Measurements from ENCODE around the gene POLDIP2. TPM values are rescaled to one million over a fixed set of nuclear protein-coding genes. Genes with fewer than 3 reads are reported as not detected.

The POLDIP2 gene, protein sequence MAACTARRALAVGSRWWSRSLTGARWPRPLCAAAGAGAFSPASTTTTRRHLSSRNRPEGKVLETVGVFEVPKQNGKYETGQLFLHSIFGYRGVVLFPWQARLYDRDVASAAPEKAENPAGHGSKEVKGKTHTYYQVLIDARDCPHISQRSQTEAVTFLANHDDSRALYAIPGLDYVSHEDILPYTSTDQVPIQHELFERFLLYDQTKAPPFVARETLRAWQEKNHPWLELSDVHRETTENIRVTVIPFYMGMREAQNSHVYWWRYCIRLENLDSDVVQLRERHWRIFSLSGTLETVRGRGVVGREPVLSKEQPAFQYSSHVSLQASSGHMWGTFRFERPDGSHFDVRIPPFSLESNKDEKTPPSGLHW
- total RNA-seq (2014; rRNA removed; shearing (Covaris generic)), result 156 and 173 TPM in 2 replicates

DNA sequence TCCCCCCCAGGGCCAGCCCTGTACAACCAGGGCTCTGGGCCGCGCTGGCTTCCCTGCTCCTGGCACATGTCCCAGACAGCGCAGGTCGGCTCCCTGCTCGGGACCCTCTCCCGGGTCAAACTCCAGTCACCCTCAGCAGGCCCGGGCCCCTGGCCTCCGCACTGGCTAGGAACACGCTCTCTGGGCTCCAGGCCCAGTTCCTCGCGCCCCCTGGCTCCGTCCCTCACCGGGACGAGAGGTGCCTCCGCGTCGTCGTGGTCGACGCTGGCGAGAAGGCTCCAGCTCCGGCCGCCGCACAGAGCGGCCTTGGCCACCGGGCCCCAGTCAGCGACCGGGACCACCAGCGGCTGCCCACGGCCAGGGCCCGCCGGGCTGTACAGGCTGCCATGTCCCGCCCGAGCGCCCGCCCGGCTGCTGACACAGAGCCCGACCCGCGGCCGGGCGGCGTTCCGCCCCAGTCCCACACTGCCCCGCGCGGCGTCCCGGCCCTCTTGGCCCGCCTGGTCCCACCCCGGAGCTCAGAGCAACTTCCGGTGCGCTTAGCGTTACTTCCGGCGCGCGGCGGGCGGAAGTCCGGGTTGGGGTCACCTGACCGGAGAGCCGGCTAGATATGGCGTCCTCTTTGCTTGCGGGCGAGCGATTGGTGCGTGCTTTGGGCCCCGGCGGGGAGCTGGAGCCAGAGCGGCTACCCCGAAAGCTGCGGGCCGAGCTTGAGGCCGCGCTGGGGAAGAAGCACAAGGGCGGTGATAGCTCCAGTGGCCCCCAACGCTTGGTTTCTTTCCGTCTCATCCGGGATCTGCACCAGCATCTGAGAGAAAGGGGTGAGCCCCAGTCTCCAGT, at the start of gene POLDIP2:
Gene POLDIP2 (minus strand): TSS at position 467 of the 840 bp plus-strand sequence. CDS start 79 bp downstream, at position 388.

DNA sequence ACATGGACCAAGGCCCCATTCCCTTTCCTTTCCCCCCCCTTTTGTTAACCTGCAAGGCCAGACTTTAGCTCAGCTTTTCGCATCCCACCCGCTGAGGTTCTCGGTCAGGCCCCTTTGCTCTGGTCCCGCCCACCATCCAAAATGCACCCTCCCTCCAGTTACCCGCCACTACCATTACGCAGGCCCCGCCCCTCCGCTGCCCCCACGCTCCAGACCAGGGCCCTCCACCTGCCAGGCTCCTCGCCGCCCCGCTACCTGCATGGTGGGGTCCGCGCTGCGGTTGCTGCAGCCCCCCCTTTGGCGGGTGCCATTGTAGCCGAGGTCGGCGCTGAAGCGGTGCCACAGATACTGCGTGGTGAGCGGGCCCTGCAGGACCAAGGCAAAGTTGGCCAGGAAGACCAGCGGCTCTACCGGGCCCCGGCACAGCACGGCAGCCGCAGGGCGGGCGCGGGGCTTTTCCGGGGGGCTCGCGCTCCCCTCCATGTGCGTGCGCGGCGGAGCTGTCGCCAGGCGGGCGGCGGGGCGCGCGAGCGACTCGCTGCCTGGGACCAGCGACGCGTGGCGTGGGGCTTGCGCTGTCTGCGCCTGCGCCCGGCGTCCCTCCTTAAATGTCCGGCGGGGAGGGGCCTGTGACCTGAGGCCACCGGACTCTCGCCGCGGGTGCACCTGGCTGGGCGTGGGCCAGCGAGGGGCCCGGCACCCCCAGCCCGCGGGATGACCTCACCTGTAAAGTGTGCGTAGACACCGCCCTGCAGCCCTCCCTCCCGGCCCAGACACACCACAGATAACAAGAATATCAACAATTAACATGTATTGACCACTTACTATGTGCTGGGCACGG, 48.5 kb upstream of the POLDIP2 start, which contains the start of gene SLC46A1:
Gene SLC46A1 (minus strand): TSS at position 581 of the 841 bp plus-strand sequence. CDS start 98 bp downstream, at position 483.

DNA sequence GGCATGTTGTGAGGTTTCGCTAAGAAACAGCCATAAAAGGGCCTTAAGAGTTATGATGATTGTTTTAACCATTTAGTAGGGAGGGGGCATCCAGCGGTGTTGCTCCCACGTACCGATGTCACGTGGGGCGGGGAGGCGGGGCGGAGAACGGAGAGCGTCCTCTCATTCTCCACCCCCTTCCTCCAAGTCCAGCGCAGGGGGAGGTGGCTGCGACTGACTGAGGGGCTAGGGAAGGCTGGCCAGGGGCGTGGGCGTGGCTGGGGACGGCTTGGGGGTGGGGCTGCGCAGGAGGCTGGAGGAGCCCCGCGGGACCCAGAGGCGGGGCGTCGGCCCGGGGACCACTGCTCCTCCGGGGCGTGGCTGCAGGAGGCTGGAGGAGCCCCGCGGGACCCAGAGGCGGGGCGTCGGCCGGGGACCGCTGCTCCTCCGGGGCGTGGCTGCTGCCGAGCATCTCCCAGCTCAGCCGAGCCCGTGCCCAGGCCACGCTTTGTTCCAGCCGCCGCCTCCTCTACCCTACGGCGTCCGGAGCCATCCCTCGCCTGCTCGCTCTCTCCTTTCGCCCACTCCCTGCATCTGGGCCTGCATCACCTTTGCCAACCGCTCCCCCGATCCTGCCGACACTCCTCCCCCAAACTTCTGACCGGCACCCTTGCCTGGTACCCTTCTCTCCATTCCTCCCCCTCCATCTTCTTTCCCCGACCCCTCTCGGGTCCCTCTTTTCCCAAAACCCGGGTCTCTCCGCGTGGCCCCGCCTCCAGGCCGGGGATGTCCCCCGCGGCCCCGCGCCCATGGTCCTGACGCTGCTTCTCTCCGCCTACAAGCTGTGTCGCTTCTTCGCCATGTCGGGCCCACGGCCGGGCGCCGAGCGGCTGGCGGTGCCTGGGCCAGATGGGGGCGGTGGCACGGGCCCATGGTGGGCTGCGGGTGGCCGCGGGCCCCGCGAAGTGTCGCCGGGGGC, 14.2 kb upstream of the POLDIP2 start, which contains the start of gene SARM1:
Gene SARM1 (plus strand): TSS at position 450 of the 958 bp plus-strand sequence. CDS start 339 bp downstream, at position 789.

DNA sequence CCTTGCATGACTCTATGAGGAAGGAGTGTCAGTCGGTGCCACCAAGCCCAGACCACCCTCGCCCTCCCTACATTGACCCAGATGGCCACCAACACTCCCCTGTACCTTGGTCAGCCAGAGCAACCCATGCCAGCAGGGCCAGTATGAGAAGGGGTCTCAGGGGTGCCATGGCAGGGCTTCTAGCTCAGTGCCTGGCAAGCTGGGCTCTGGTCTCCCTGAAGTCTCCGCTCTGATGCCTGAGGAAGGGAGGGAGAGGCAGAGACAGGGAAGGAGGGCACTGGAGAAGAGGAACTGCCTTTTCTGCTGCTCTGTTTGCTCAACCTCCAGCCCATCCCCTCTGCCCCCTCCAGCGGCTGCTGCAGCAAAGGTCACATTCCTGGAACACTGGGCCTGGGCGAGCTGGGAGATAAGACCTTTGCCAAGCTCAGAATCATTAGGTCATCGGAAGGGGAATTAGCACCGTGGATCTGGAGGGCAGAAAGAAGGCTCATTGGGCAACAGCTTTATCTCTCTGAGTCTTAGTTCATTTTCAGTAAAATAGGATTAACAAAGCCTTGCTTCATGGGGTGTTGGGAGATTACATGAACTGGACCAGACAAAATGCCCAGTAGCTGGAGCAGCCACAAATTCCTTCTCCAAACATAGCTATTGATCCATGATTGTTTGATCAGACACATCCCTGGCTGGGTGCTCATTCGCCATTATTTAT, 12.9 kb upstream of the POLDIP2 start, which contains the start of gene VTN:
Gene VTN (minus strand): TSS at position 273 of the 709 bp plus-strand sequence. CDS start 104 bp downstream, at position 169.

DNA sequence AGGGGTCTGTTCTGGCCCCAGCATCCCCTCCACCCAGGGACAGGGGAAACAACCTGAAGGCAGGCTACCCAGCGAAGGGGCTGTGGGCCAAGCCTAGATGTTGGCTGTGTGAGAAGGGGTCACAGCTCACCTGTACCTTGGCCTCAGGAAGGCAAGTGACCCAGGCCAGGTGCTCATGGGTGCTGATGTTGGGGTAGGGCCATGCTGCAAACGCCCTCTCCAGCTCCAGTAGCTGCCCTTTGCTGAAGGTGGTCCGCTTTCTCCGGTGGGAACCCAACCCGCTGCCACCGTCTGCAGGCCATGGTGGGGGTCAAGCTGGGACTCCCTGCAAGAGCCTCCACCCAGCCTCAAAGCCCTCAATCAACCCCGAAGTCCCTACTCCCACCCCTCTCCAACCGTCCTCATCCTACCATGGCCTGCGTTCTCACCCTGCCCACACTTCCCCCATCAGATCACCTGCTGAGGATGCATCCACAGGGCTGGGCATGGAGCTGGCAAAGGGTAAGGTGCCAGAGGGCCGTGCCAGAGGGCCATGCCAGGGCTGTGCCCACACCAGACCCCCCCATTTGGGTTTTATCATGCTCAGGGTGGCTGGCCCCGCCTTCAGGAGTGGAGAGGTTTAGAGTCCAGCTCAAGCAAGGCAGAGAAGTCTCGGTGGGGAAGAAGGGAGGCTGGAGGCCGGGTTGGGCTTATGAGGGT, 7.5 kb upstream of the POLDIP2 start, which contains the start of gene SEBOX:
Gene SEBOX (minus strand): TSS at position 535 of the 699 bp plus-strand sequence. CDS start 48 bp downstream, at position 487.

DNA sequence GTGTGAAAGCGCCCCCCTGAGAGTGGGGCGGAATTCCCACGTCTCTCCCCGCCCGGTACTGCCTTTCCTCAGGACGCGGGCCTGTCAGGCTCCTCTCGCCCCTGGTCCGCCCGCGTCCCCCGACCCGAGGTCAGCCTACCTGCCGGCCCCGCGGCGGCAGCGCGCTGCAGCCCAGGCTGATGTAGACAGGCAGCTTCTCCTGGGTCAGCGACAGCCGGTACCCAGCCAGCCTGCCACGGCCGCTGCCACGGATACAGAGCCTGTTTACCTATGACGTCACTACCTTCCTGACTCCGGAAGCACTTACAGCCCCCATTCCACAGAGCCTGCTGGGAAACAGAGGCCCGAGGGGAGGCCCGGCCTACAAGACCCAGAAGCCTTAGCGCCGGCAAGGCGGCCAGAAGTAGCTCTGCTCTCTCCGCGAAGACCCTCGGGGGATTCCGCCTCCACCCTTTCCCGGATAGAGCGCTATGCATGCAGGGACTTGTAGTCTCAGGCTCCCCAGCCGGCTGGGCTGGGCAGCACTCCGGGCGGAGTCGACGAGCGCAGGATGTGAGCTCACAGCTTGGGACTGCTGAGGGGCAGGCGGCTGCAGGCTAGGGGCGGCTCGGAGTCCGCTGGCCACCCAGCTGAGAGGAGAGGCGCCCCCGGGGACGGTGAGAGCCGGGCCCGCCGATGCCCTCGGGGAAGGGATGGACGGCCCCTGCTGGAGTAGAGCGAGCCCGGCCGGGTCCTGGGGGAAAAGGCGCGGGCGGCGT, 21.9 kb downstream of the POLDIP2 start, which contains the start of the genes IFT20 and TNFAIP1:
Gene IFT20 (minus strand): TSS at position 272 of the 758 bp plus-strand sequence. CDS start 3,487 bp downstream, outside the sequence.
Gene TNFAIP1 (plus strand): TSS at position 561 of the 758 bp plus-strand sequence. CDS start 3,761 bp downstream, outside the sequence.

DNA sequence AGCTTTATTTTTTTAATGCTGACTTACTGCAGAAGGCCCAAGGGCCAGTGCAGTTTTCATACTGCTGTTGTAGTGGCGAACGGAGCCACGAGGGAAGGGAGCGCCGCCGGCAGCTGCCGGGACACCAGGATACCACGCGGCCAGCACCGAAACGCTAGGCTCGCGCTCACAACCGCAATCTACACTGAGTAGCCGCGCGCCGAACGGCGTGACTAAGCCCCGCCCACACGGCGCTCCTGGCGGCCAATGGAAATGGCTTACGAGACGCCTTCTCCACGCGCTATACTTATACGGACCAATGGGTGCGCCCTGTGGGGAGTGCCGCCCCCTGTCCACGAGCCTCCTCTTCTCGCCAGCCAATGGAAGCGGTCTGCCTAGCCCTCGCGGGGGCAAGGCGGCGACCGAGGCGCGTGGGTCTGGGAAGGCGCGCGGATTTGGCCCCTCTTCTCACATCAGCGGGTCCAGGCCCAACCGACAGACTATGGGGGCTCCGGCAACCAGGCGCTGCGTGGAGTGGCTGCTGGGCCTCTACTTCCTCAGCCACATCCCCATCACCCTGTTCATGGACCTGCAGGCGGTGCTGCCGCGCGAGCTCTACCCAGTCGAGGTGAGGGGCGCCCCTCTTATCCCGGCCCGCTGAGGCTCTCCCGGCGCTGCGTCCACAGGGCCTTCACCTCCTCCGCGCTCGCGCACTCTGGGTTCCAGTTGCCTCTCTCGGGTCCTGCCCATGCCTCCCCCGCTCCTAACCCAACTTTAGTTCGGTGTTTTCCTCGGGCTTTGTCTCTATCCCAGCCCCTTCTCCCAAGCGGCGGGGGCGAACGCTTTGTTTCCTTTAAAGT, 38.3 kb downstream of the POLDIP2 start, which contains the start of gene TMEM97:
Gene TMEM97 (plus strand): TSS at position 442 of the 839 bp plus-strand sequence. CDS start 40 bp downstream, at position 482.

Other genes starting within 250 kb of the POLDIP2 start
- 27.4 and 33.0 TPM in 2 replicates for gene TMEM97, start 38.3 kb downstream of the POLDIP2 start, total RNA-seq (2014; rRNA removed; shearing (Covaris generic))
- gene IFT20, start 22.1 kb downstream of the POLDIP2 start, total RNA-seq (2014; rRNA removed; shearing (Covaris generic)), result 48.9 and 57.9 TPM in 2 replicates
- gene TNFAIP1, start 21.8 kb downstream of the POLDIP2 start, total RNA-seq (2014; rRNA removed; shearing (Covaris generic)), result 55.1 and 57.3 TPM in 2 replicates
- not detected in 2 replicates for gene SEBOX, start 7.7 kb upstream of the POLDIP2 start, total RNA-seq (2014; rRNA removed; shearing (Covaris generic))
- 0.05 TPM in 1 of 2 replicates, not detected in the other for gene VTN, start 12.8 kb upstream of the POLDIP2 start, total RNA-seq (2014; rRNA removed; shearing (Covaris generic))
- 10.8 and 13.0 TPM in 2 replicates for gene SARM1, start 14.2 kb upstream of the POLDIP2 start, total RNA-seq (2014; rRNA removed; shearing (Covaris generic))
- gene SLC46A1, start 48.7 kb upstream of the POLDIP2 start, total RNA-seq (2014; rRNA removed; shearing (Covaris generic)), result 6.2 and 9.2 TPM in 2 replicates
- gene SLC13A2, start 116.1 kb upstream of the POLDIP2 start, total RNA-seq (2014; rRNA removed; shearing (Covaris generic)), result not detected in 2 replicates
- gene FOXN1, start 148.8 kb upstream of the POLDIP2 start, total RNA-seq (2014; rRNA removed; shearing (Covaris generic)), result 0.11 TPM in 1 of 2 replicates, not detected in the other
- gene UNC119, start 195.1 kb upstream of the POLDIP2 start, total RNA-seq (2014; rRNA removed; shearing (Covaris generic)), result 41.9 and 42.8 TPM in 2 replicates
- gene PIGS, start 214.0 kb upstream of the POLDIP2 start, total RNA-seq (2014; rRNA removed; shearing (Covaris generic)), result 64.5 and 79.7 TPM in 2 replicates
- 116 and 133 TPM in 2 replicates for gene ALDOC, start 219.4 kb upstream of the POLDIP2 start, total RNA-seq (2014; rRNA removed; shearing (Covaris generic))
- gene SPAG5, start 241.5 kb upstream of the POLDIP2 start, total RNA-seq (2014; rRNA removed; shearing (Covaris generic)), result 97.4 and 108 TPM in 2 replicates

All from A375 (cell line).